ENCODE data around the gene TLCD5. TPM values are rescaled to one million over a fixed set of nuclear protein-coding genes. Genes with fewer than 3 reads are reported as not detected.

TLCD5 gene
- total RNA-seq, 1 experiment from 2014 or later = 6.2 TPM

GRCh38 chr11:120343429-120343828, 18.3 kb downstream of the TLCD5 start:
- Histone ChIP-seq H3K9ac (ENCODE audit: low read length) (no peak overlapping the region), H3K27me3 (ENCODE audit: low read length) (no peaks in the 10 kb centered on the region), H4K20me1 (ENCODE audit: low read length) (peaks cover 76% of the 10 kb centered on the region), H2AFZ (ENCODE audit: low read length) (no peak overlapping the region), H3K79me2 (ENCODE audit: low read length) (peaks cover 97% of the 10 kb centered on the region), H3K9me2 (replicated peaks; ENCODE audit: low read length) (no peaks in the 10 kb centered on the region), H3K4me3 (ENCODE audit: low read length) (no peak overlapping the region), H3K36me3 (ENCODE audit: low read depth, low read length) (no peaks in the 10 kb centered on the region), H3K9me3 (ENCODE audit: low read length) (no peaks in the 10 kb centered on the region), H3K4me1 (ENCODE audit: insufficient read depth, low read length) (peaks cover 52% of the 10 kb centered on the region), H3K27ac (ENCODE audit: low read length) (no peak overlapping the region), H3K4me2 (ENCODE audit: low read length) (0 out of 2 replicates have a peak overlapping the region, but pooled peaks have one; percentile 52), H3F3A (ENCODE audit: low read length, unreplicated experiment) (no peaks in the 10 kb centered on the region)
- CTCF ChIA-PET = no interaction called here
- DNase-seq (no peak), ATAC-seq (no peak)
- no TSS peak for BruUV-seq (replicated peaks)
- POLR2A ChIA-PET (ENCODE audit: unreplicated experiment) = no interaction called here
- intact Hi-C loops (cut with micrococcal nuclease) = no loop called here
- TF ChIP-seq CTCF (conservative IDR thresholded peaks at IDR 0.05; ENCODE audit: low read depth, low read length) = no peak
- no peak for TF ChIP-seq EZH2phosphoT487 (IDR thresholded peaks at IDR 0.05; ENCODE audit: borderline replicate concordance, low read length)
- TF ChIP-seq EZH2 (IDR thresholded peaks at IDR 0.05; ENCODE audit: low read length, unreplicated experiment) = no peak

- Histone ChIP-seq H3K9ac (ENCODE audit: low read length) (no peak overlapping the region), H3K36me3 (ENCODE audit: low read depth, low read length) (no peaks in the 10 kb centered on the region), H3K79me2 (ENCODE audit: low read length) (peaks cover 97% of the 10 kb centered on the region), H3K9me2 (replicated peaks; ENCODE audit: low read length) (no peaks in the 10 kb centered on the region), H4K20me1 (ENCODE audit: low read length) (peaks cover 70% of the 10 kb centered on the region), H3K27me3 (ENCODE audit: low read length) (no peaks in the 10 kb centered on the region), H3F3A (ENCODE audit: low read length, unreplicated experiment) (no peaks in the 10 kb centered on the region), H3K4me3 (ENCODE audit: low read length) (no peak overlapping the region), H3K9me3 (ENCODE audit: low read length) (no peaks in the 10 kb centered on the region), H3K4me2 (ENCODE audit: low read length) (peak overlapping the region; percentile 52), H3K4me1 (ENCODE audit: insufficient read depth, low read length) (peaks cover 41% of the 10 kb centered on the region), H3K27ac (ENCODE audit: low read length) (no peak overlapping the region), H2AFZ (ENCODE audit: low read length) (no peak overlapping the region)
- ChIA-PET POLR2A (ENCODE audit: unreplicated experiment) (no interaction called here), CTCF (no interaction called here)
- intact Hi-C loops (cut with micrococcal nuclease) = no loop called here
- BruUV-seq (replicated peaks) = no TSS peak
- TF ChIP-seq CTCF (conservative IDR thresholded peaks at IDR 0.05; ENCODE audit: low read depth, low read length) = no peak
- TF ChIP-seq EZH2 (IDR thresholded peaks at IDR 0.05; ENCODE audit: low read length, unreplicated experiment) = no peak
- DNase-seq = peak; percentile 91
- peak; percentile 59 for ATAC-seq
These were observed 19.4 kb downstream of the TLCD5 start for GRCh38 chr11:120344302-120345004.

GRCh38 chr11:120346233-120346632, 21.1 kb downstream of the TLCD5 start:
- no peaks in the 10 kb centered on the region for H3K27me3 ChIP-seq (ENCODE audit: low read length)
- ATAC-seq (no peak), DNase-seq (no peak)
- H3K9ac ChIP-seq (ENCODE audit: low read length) = no peak overlapping the region
- peaks cover 94% of the 10 kb centered on the region for H3K79me2 ChIP-seq (ENCODE audit: low read length)
- H3K36me3 ChIP-seq (ENCODE audit: low read depth, low read length) = no peaks in the 10 kb centered on the region
- no peak overlapping the region for H3K4me2 ChIP-seq (ENCODE audit: low read length)
- no peaks in the 10 kb centered on the region for H3K9me2 ChIP-seq (replicated peaks; ENCODE audit: low read length)
- BruUV-seq (replicated peaks) = no TSS peak
- POLR2A ChIA-PET (ENCODE audit: unreplicated experiment) = interaction anchor here (0.6 kb wide), 1 partner anchor 31 kb away, joined by 7 read pairs; no protein-coding TSS in a partner anchor
- no peak overlapping the region for H3K27ac ChIP-seq (ENCODE audit: low read length)
- H4K20me1 ChIP-seq (ENCODE audit: low read length) = peaks cover 62% of the 10 kb centered on the region
- CTCF ChIA-PET = interaction anchor here (0.6 kb wide), 1 partner anchor 16 kb away, joined by 3 read pairs; no protein-coding TSS in a partner anchor
- H3K4me1 ChIP-seq (ENCODE audit: insufficient read depth, low read length) = peaks cover 27% of the 10 kb centered on the region
- H3K9me3 ChIP-seq (ENCODE audit: low read length) = no peaks in the 10 kb centered on the region
- no peak overlapping the region for H3K4me3 ChIP-seq (ENCODE audit: low read length)
- no peaks in the 10 kb centered on the region for H3F3A ChIP-seq (ENCODE audit: low read length, unreplicated experiment)
- no peak for TF ChIP-seq EZH2 (IDR thresholded peaks at IDR 0.05; ENCODE audit: low read length, unreplicated experiment)
- TF ChIP-seq EZH2phosphoT487 (IDR thresholded peaks at IDR 0.05; ENCODE audit: borderline replicate concordance, low read length) = no peak
- no peak for TF ChIP-seq CTCF (conservative IDR thresholded peaks at IDR 0.05; ENCODE audit: low read depth, low read length)
- H2AFZ ChIP-seq (ENCODE audit: low read length) = no peak overlapping the region
- intact Hi-C loops (cut with micrococcal nuclease) = no loop called here
